GM23248 (cell line): Measurements from ENCODE around the gene DMTF1.

Experiments
- EZH2 ChIP-seq: fragments of 200-600 bp; sonication (generic); IDR thresholded peaks from 2 replicates; pipeline ENCODE4 v1.6.1; 2018; ENCODE audit warnings: antibody characterized with exemption, mild to moderate bottlenecking; ENCODE audit not compliant: insufficient read depth, poor library complexity, severe bottlenecking
- EZH2phosphoT487 ChIP-seq: fragments of 200-600 bp; sonication (generic); IDR thresholded peaks from 2 replicates; pipeline ENCODE4 v1.6.1; 2018; ENCODE audit warnings: antibody characterized with exemption, moderate library complexity, mild to moderate bottlenecking, low read depth; ENCODE audit not compliant: insufficient read depth

DNA sequence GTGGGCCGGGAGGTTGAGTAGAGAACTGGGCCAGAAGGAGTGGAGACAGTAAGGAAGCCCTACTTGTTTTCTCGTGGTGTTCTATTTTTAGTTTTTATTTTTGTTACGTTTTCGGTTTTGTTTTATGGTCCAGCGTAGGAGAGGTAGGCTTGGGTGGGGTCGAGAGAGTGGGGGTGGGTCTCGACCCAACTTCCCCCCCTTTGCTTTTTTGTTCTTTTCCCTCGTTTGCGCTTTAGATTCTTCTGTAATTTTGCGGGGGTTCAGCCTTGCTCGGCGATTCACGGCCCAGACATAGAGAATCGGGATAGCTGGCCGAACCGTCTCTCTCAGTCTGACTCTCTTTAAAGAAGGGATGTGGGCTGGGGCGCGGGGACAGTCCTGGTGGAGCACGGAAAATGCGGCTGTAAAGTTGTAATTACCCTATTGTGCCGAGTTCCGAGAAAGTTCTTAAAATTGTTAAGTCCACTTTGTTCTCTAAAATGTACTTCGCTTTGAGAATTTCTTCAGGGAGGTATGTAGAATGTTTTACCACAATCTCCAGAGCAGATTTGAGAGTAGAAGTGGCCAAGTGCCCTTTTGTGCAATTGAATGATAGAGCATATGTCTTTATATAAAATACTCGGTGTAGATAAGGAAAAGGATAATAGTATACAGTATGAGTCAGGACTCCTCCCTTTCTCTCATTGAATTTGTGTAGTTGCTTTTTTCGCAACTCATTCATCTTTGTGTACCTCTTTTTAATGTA lies 816 bp downstream of the DMTF1 start:
- TF ChIP-seq EZH2: no peak
- TF ChIP-seq EZH2phosphoT487: no peak
